PC-9 (cell line): ENCODE data around the gene RNLS.

Experiments used
- CTCF ChIP-seq: fragments of 200-600 bp; sonication (generic); conservative IDR thresholded peaks from 2 replicates; pipeline ENCODE4 v1.6.1; 2017; ENCODE audit warnings: mixed run types, antibody characterized with exemption, mild to moderate bottlenecking, moderate library complexity
- EZH2 ChIP-seq: fragments of 200-600 bp; sonication (generic); IDR thresholded peaks from 2 replicates; pipeline ENCODE4 v1.8.0; 2017; ENCODE audit warnings: antibody characterized with exemption, low read depth

- TF ChIP-seq CTCF (no peak), EZH2 (no peak)
Observed at GRCh38 chr10:88372051-88372715, 210.9 kb downstream of the RNLS start.
